HCT116 (cell line): ENCODE measurements around the gene MGME1. TPM values are rescaled to one million over a fixed set of nuclear protein-coding genes. Genes with fewer than 3 reads are reported as not detected.

Source experiments
- ATAC-seq: fragments of 200-7000 bp; cut with Tn5 transposase; 2 replicates; pipeline ENCODE4 v1.9.1; 2020; ENCODE audit warnings: mild to moderate bottlenecking, moderate library complexity
- BruUV-seq: library from RNA; stranded (reverse); fragments of 400-500 nt; replicated peaks from 2 replicates; lab custom pipeline; 2021; lab: Mats Ljungman, UMichigan
- CTCF ChIA-PET: fragments of 300-600 bp; sonication (Branson Sonifier 250); formaldehyde crosslinking; loops from one replicate; lab custom pipeline; 2021; ENCODE audit warnings: antibody characterized with exemption; lab: Charles Lee
- POLR2A ChIA-PET: fragments of 300-600, 350-600 bp; sonication (Branson Sonifier 250); formaldehyde crosslinking; loops from one replicate; lab custom pipeline; 2021; ENCODE audit warnings: antibody characterized with exemption; lab: Charles Lee
- RAD21 ChIA-PET, 2 experiments: fragments of 300-600 bp; sonication (Branson Sonifier 250); formaldehyde crosslinking; loops; one replicate each; lab custom pipeline; 2023; ENCODE audit warnings: low total read pairs in 2 of 2; ENCODE audit not compliant: uncharacterized antibody in 2 of 2, unreplicated experiment in 2 of 2, low non-redundant PET in 1 of 2; lab: Charles Lee
- DNase-seq: peaks from one replicate; pipeline ENCODE4 v3.0.0-alpha.2; 2010; ENCODE audit warnings: low read depth, low spot score
- H2AFZ ChIP-seq: fragments of 200-600 bp; shearing (Covaris generic), sonication (generic); 2 replicates; pipeline ENCODE4 v1.6.1; 2017; ENCODE audit warnings: low read depth, mixed run types, mixed read lengths, antibody characterized with exemption, low read length; ENCODE audit not compliant: poor library complexity, severe bottlenecking
- H3K27ac ChIP-seq: 2 replicates; pipeline ENCODE4 v1.5.1; 2012; ENCODE audit warnings: low read depth, low read length
- H3K27me3 ChIP-seq: fragments of 200-600 bp; sonication (generic); 2 replicates; pipeline ENCODE4 v1.6.1; 2016; ENCODE audit warnings: mixed run types, low read length, mixed read lengths; ENCODE audit not compliant: insufficient read depth
- H3K36me3 ChIP-seq, 2 experiments: fragments of 200-500 bp in 1 of 2; fragments of 200-600 bp in 1 of 2; sonication (Bioruptor generic) in 1 of 2; sonication (generic) in 1 of 2; 2 replicates each; pipeline versions ENCODE4 v1.5.1 to v1.6.1; 2014 to 2016; ENCODE audit warnings: low read length in 2 of 2, inconsistent platforms in 1 of 2, mixed read lengths in 1 of 2, mixed run types in 1 of 2; ENCODE audit not compliant: insufficient read depth in 2 of 2, control insufficient read depth in 1 of 2
- H3K4me1 ChIP-seq, 2 experiments: fragments of 200-600 bp in 1 of 2; sonication (generic) in 1 of 2; 2 replicates each; pipeline versions ENCODE4 v1.5.1 to v1.6.1; 2012 to 2017; ENCODE audit warnings: low read length in 2 of 2, inconsistent platforms in 1 of 2, mild to moderate bottlenecking in 1 of 2, mixed read lengths in 1 of 2, mixed run types in 1 of 2, moderate library complexity in 1 of 2; ENCODE audit not compliant: insufficient read depth in 2 of 2, control insufficient read depth in 1 of 2
- H3K4me2 ChIP-seq: fragments of 200-600 bp; sonication (generic); 2 replicates; pipeline ENCODE4 v1.6.1; 2017; ENCODE audit warnings: mixed run types, low read length, mixed read lengths
- H3K4me3 ChIP-seq, 2 experiments: fragments of 200-600 bp in 1 of 2; sonication (generic) in 1 of 2; replicated peaks in 1 of 2; 2 replicates each; pipeline ENCODE4 v1.5.1; 2011 to 2016; ENCODE audit warnings: low read length in 2 of 2, control low read depth in 1 of 2, low read depth in 1 of 2, mild to moderate bottlenecking in 1 of 2, mixed read lengths in 1 of 2, mixed run types in 1 of 2
- H3K79me2 ChIP-seq: fragments of 200-600 bp; sonication (generic); 2 replicates; pipeline ENCODE4 v1.6.1; 2017; ENCODE audit warnings: mild to moderate bottlenecking, mixed run types, low read length, moderate library complexity, mixed read lengths; ENCODE audit not compliant: insufficient read depth
- H3K9ac ChIP-seq: fragments of 200-600 bp; sonication (generic); 2 replicates; pipeline ENCODE4 v1.6.1; 2016; ENCODE audit warnings: low read length, mixed read lengths
- H3K9me2 ChIP-seq: fragments of 200-600 bp; sonication (generic), shearing (Covaris generic); 2 replicates; pipeline ENCODE4 v1.6.1; 2017; ENCODE audit warnings: mixed run types, mild to moderate bottlenecking, moderate library complexity; ENCODE audit not compliant: insufficient read depth
- H3K9me3 ChIP-seq, 2 experiments: fragments of 200-500 bp in 1 of 2; fragments of 200-600 bp in 1 of 2; sonication (Bioruptor generic) in 1 of 2; sonication (generic) in 1 of 2; 2 replicates each; pipeline ENCODE4 v1.6.1; 2014 to 2017; ENCODE audit warnings: low read length in 2 of 2, mixed read lengths in 2 of 2, inconsistent platforms in 1 of 2, low read depth in 1 of 2, mild to moderate bottlenecking in 1 of 2, mixed run types in 1 of 2, moderate library complexity in 1 of 2; ENCODE audit not compliant: control insufficient read depth in 1 of 2, insufficient read depth in 1 of 2
- H4K20me1 ChIP-seq: fragments of 200-600 bp; sonication (generic), shearing (Covaris generic); 2 replicates; pipeline ENCODE4 v1.6.1; 2017; ENCODE audit warnings: mixed run types, mild to moderate bottlenecking, moderate library complexity; ENCODE audit not compliant: insufficient read depth
- ATF3 ChIP-seq: IDR thresholded peaks from 2 replicates; pipeline ENCODE4 v1.6.1; 2012
- CBX3 ChIP-seq: IDR thresholded peaks from 2 replicates; pipeline ENCODE4 v1.6.1; 2012; ENCODE audit warnings: low read depth
- CEBPB ChIP-seq: IDR thresholded peaks from 2 replicates; pipeline ENCODE4 v1.6.1; 2012; ENCODE audit warnings: low read depth
- CTCF ChIP-seq, 3 experiments: fragments of 200-600 bp in 1 of 3; sonication (generic) in 1 of 3; IDR thresholded peaks in 2 of 3; conservative IDR thresholded peaks in 1 of 3; 2 replicates each; pipeline ENCODE4 v1.5.1; 2012 to 2017; ENCODE audit warnings: low read depth in 2 of 3, low read length in 2 of 3, antibody characterized with exemption in 1 of 3, borderline replicate concordance in 1 of 3, control low read depth in 1 of 3, mild to moderate bottlenecking in 1 of 3, mixed read lengths in 1 of 3, mixed run types in 1 of 3, moderate library complexity in 1 of 3; ENCODE audit not compliant: insufficient read depth in 1 of 3
- EZH2 ChIP-seq: fragments of 200-600 bp; sonication (generic); IDR thresholded peaks from 2 replicates; pipeline ENCODE4 v1.6.1; 2017; ENCODE audit warnings: antibody characterized with exemption, mixed run types
- EZH2phosphoT487 ChIP-seq: fragments of 200-600 bp; IDR thresholded peaks from 2 replicates; pipeline ENCODE4 v1.6.1; 2018; ENCODE audit warnings: antibody characterized with exemption, borderline replicate concordance
- FOSL1 ChIP-seq: IDR thresholded peaks from 2 replicates; pipeline ENCODE4 v1.6.1; 2012; ENCODE audit warnings: low read depth
- JUND ChIP-seq: IDR thresholded peaks from 2 replicates; pipeline ENCODE4 v1.6.1; 2012
- MAX ChIP-seq: IDR thresholded peaks from 2 replicates; pipeline ENCODE4 v1.6.1; 2012
- POLR2A ChIP-seq: IDR thresholded peaks from 2 replicates; pipeline ENCODE4 v1.7.0; 2011; ENCODE audit warnings: borderline replicate concordance; ENCODE audit not compliant: insufficient read depth, insufficient read length; ENCODE audit errors: extremely low read depth
- POLR2AphosphoS5 ChIP-seq: IDR thresholded peaks from 2 replicates; pipeline ENCODE4 v1.6.1; 2011; ENCODE audit warnings: mild to moderate bottlenecking, low read depth, low read length, moderate library complexity
- RAD21 ChIP-seq: IDR thresholded peaks from 2 replicates; pipeline ENCODE4 v1.6.1; 2012; ENCODE audit warnings: low read depth, mild to moderate bottlenecking
- REST ChIP-seq: IDR thresholded peaks from 2 replicates; pipeline ENCODE4 v1.6.1; 2012; ENCODE audit warnings: low read depth
- SIN3A ChIP-seq: IDR thresholded peaks from 2 replicates; pipeline ENCODE4 v1.6.1; 2012; ENCODE audit warnings: low read depth
- SP1 ChIP-seq: IDR thresholded peaks from 2 replicates; pipeline ENCODE4 v1.6.1; 2012; ENCODE audit warnings: low read depth
- SRF ChIP-seq: IDR thresholded peaks from 2 replicates; pipeline ENCODE4 v1.6.1; 2012; ENCODE audit warnings: low read depth
- TCF7L2 ChIP-seq: IDR thresholded peaks from 2 replicates; pipeline ENCODE4 v1.7.0; 2011; ENCODE audit warnings: borderline replicate concordance, inconsistent platforms; ENCODE audit not compliant: insufficient read depth, insufficient read length; ENCODE audit errors: extremely low read depth
- YY1 ChIP-seq: IDR thresholded peaks from 2 replicates; pipeline ENCODE4 v1.6.1; 2011; ENCODE audit warnings: low read length, low read depth, moderate library complexity, mild to moderate bottlenecking; ENCODE audit not compliant: insufficient replicate concordance; ENCODE audit errors: extremely low read depth
- intact Hi-C: fragments of 100-400 bp; cut with micrococcal nuclease; formaldehyde crosslinking; loops from 2 replicates; pipeline ENCODE4 v1.10.0; 2022
- total RNA-seq: library from RNA; stranded (reverse); gene quantifications from one replicate; pipeline ENCODE4 v1.2.1, GENCODE V29; 2021; ENCODE audit not compliant: unreplicated experiment

Gene MGME1
- total RNA-seq, 1 experiment from 2014 or later, result 37.1 TPM

GRCh38 chr20:17998446-17998845 is 29.6 kb downstream of the MGME1 start:
- RAD21 ChIA-PET, result no interaction called here
- Histone ChIP-seq H3K9ac (no peak overlapping the region), H4K20me1 (no peaks in the 10 kb centered on the region), H3K4me1 (peaks cover 0 to 3% of the 10 kb centered on the region in 2 experiments; a peak in 2 of 4 replicates), H3K36me3 (no peaks in the 10 kb centered on the region), H2AFZ (no peak overlapping the region), H3K9me3 (no peaks in the 10 kb centered on the region), H3K27ac (no peak overlapping the region), H3K4me2 (no peak overlapping the region), H3K27me3 (no peaks in the 10 kb centered on the region)
- CTCF ChIA-PET, result no interaction called here
- POLR2A ChIA-PET, result no interaction called here
- DNase-seq (no peak), ATAC-seq (no peak)
- intact Hi-C loops, result loop anchor here (5.0 to 10.0 kb wide), 3 partner anchors 276 to 464 kb away; partner anchors contain the start of gene BFSP1
- TF ChIP-seq YY1, result no peak
- no peak for TF ChIP-seq POLR2A
- TF ChIP-seq FOSL1, result no peak
- TF ChIP-seq REST, result no peak
- TF ChIP-seq TCF7L2, result no peak
- TF ChIP-seq MAX, result no peak
- TF ChIP-seq RAD21, result no peak
- TF ChIP-seq CEBPB, result no peak
- TF ChIP-seq CBX3, result no peak
- no peak for TF ChIP-seq ATF3
- TF ChIP-seq CTCF (IDR thresholded peaks at IDR 0.05 in 2 of 3, conservative IDR thresholded peaks at IDR 0.05 in 1 of 3; ENCODE audit: borderline replicate concordance in 1 of 3, insufficient read depth in 1 of 3, low read depth in 2 of 3, low read length in 2 of 3), result no peak
- no peak for TF ChIP-seq SIN3A
- no peak for TF ChIP-seq EZH2
- TF ChIP-seq JUND, result no peak
- TF ChIP-seq POLR2AphosphoS5, result no peak
- no peak for TF ChIP-seq EZH2phosphoT487
- no peak for TF ChIP-seq SP1
- no peak for TF ChIP-seq SRF
- TF ChIP-seq, all 23 proteins: peak for 0
- no TSS peak for BruUV-seq
- H3K9me2 ChIP-seq, result no peaks in the 10 kb centered on the region
- no peak overlapping the region for H3K4me3 ChIP-seq
- no peaks in the 10 kb centered on the region for H3K79me2 ChIP-seq
